Activated CD4-positive, alpha-beta T cell treated with anti-CD3 and anti-CD28 coated beads, Interleukin-2, amount 50 U/mL, for 48 hours (primary cell): ENCODE data around the gene IP6K1.
A peak's percentile ranks its signal among the peaks of the same experiment; 100 is the strongest.
"Not testable (repeated sequence)": the region's sequence is repeated elsewhere in the genome, so short reads cannot be mapped to it uniquely, and the experiment has no call there.

Experiments used
- DNase-seq, 2 experiments: peaks; one replicate each; pipeline ENCODE4 v3.0.0-alpha.2; 2020

IP6K1 gene

DNA sequence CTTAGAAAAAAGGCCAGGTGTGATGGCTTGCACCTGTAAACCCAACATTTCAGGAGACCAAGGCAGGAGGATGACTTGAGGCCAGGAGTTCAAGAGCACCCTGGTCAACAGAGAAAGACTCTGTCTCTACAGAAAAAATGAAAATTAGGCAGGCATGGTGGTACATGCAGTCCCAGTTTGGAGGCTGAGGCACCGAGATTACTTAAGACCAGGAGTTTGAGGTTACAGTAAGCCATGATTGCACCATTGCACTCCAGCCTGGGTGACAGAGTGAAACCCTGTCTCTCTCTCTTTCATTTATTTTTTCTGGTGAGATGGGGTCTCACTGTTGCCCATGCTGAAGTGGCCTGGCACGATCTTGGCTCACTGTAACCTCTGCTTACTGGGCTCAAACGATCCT lies 24.7 kb downstream of the IP6K1 start:
- no peak for DNase-seq

DNA sequence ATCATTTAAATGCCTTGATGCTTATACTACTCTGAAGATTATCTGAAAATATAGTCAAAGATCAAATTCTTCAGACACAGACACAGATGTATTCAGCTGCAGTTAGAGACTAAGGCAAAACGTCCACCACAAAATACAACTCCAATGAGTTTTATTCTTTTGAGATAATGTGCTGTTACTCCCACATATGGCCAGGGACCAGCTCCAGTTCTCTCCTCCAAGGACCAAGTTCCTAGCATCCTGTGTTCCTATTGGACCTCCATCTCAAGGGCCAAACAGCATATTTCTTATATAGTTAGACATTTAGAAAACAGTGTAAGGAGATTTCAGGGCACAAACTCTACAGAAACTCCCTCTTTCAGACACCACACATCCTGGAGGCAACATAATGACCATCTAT lies 27.1 kb downstream of the IP6K1 start:
- no peak for DNase-seq

GRCh38 chr3:49757197-49757596 lies 29.1 kb downstream of the IP6K1 start:
- DNase-seq: no peak

- DNase-seq: no peak
Measured at GRCh38 chr3:49756036-49756435, 30.3 kb downstream of the IP6K1 start.

GRCh38 chr3:49754536-49754935 lies 31.8 kb downstream of the IP6K1 start:
- DNase-seq: no peak

GRCh38 chr3:49751501-49751900 lies 34.8 kb downstream of the IP6K1 start:
- DNase-seq: no peak

- DNase-seq: no peak
Measured at GRCh38 chr3:49750056-49750455, 36.3 kb downstream of the IP6K1 start.

DNA sequence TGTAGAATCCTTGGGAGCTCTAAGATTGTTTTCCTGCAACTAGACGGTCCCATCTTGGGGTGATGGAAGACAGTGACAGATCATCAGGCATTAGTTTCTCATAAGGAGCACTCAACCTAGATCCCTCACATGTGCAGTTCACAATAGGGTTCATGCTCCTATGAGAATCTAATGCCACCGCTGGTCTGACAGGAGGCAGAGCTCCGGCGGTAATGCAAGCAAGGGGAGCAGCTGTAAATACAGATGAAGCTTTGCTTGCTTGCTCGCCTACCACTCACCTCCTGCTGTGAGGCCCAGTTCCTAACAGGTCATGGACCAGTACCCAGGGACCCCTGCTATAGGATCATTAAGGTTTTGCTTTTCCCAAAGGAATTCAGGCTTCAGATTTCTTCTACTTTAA lies 37.5 kb downstream of the IP6K1 start:
- DNase-seq: not testable (repeated sequence)

DNA sequence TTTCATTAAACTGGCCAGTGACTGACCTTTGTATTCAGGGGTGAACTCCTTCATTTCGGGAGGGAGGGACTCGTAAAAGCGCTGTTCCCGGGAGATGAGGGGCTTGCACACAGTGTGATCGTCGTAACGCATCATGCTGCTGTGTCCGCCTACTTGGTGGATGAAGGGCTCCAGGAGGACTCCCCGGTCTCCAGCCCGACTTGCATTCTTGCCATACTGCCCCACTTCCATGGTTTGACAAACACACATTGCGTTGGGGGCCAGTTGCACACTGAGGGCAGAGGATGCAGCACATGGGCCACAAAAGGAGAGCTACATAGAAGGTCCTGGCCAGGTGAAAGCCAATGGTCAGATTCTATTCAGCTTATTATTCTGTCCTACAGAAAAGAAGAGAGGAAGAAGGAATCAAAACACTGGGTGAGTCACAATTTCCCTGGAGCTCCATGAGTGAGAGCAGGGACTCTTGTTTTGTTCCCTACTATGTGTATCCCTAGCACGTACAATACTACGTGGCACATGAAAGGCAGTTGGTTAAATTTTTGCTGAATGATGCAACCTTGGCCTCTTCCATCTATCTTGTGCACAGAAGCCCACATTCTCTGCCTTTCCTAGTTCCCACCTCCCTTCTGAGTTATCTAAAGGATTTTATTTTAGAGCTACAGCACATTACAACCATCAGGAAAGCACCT lies 38.4 kb downstream of the IP6K1 start:
- no peak for DNase-seq

DNA sequence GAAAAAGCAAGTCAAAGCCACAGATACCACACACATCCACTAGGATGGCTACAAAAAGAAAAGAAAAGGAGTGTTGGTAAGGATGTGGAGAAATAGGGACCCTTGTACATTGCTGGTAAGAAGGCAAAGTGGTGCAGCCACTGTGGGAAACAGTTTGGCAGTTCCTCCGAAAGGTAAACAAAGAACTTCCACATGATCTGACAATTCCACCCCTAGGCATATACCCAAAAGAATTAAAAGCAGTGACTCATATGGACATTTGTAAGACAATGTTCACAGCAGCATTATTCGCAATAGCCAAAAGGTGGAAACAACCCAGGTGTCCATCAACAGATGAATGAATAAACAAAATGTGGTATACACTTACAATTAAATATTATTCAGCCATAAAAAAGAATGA lies 40.4 kb downstream of the IP6K1 start:
- no peak for DNase-seq

DNA sequence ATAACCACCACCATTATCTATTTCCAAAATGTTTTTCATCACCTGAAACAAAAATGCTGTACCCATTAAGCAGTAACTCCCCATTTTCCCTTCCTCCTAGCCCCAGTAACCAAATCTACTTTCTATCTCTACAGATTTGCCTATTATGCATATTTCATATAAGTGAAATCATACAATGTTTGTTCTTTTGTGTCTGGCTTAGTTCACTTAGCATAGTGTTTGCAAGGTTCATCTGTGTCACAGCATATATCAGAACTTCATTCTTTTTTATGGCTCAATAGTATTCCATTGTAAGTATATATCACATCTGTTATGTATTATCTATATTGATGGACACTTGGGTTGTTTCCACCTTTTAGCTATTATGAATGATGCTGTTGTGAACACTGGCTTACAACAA lies 45.9 kb downstream of the IP6K1 start:
- DNase-seq: no peak

GRCh38 chr3:49738067-49738713 lies 48.2 kb downstream of the IP6K1 start:
- DNase-seq: no peak

DNA sequence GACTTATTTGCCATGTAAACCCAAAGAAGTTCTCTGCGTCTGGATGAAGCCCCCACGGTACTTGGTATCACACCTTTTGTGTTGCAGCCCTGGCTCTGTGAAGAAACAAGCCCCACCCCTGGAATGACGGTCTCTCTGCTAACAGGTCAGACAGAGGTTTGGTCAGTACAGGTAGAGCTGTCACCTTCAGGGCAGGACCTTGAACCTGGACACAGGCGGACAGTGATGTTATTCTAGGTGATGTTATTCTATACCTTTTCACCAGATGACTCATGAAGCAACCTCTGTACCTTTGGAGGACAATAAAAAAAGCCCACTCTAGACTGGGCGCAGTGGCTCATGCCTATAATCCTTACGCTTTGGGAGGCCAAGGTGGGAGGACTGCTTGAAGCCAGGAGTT lies 51.6 kb downstream of the IP6K1 start:
- no peak for DNase-seq

- DNase-seq: no peak
Measured at GRCh38 chr3:49733551-49733950, 52.8 kb downstream of the IP6K1 start.

- no peak for DNase-seq
Measured at GRCh38 chr3:49732597-49732996, 53.7 kb downstream of the IP6K1 start.

DNA sequence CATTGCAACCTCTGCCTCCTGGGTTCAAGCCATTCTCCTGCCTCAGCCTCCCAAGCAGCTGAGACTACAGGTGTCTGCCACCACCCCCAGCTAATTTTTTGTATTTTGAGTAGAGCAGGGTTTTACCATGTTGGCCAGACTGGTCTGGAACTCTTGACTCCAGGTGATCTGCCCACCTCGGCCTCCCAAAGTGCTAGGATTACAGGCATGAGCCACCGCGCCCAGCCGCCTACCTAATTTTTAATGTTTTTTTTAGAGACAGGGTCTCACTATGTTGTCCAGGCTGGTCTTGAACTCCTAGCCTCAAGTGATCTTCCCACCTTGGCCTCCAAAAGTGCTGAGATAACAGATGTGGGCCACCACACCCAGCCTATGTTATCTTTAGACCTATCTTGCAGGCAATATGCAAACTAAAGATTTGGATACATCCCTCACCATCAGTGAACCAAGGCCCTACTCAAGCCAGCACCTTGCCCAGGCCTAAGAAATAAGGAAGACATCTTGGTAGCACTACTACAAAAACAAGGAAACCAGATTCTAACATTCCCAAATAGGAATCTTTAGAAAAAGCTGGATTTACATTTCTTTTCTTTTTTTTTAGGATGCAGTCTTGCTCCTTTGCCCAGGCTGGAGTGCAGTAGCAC lies 56.3 kb downstream of the IP6K1 start:
- DNase-seq: no peak

DNA sequence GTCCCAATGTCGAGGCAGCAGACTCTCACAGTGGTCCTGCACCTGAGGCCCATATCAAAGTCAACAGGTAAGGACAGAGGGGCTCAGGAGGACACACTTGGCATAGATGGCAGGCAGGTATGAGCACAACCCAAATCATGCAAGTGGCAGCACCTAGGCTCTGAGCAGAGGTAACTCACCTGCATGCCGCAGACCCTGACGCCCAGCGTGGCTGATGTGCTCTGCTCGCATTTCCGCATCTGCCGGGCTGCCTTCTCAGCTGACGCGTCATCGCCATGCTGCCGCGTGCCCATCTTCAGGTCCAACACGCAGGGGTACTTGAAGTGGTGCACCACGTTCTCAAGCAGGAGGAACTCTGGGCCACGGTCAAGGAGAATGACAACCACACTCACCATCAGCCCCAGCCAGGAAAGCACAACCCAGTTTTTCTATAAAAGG lies 58.4 kb downstream of the IP6K1 start:
- DNase-seq: no peak

GRCh38 chr3:49727154-49727923 lies 59.0 kb downstream of the IP6K1 start:
- DNase-seq: no peak

DNA sequence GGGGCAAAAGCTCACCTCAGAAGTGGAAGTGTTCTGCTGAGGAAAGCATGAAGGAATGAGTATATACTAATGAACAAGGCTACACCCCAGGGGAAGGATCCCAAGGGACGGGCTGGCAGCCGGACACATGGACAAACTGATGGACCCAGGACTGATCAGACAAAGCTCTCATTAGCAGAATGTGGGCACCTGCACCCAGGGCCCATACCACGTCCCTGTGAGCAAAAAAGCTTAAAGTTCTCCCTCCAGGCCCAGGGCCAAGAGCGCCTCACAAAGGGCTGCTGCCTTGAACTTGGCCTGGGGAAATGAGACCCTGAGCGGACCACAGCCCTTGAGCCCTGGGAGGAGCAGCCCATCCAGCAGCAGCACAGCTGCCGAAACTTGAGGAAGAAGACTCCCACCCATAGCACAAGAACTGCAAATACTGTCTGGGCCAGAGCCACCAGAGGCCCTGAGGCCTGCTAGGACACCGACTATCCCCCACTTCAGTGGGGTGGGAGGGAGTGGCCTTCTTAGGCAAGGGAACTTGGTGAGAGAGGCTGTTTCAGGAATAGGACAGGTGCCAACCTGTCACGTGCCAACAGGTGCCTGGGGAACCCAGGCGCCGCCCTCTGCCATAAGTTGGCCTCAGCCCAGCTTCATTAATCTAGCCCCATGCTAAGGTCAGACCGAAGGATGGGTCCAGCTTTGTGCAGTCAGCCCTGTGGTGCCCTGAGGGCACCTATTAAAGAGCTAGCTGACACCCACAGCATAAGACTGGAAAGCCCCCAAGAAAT lies 60.2 kb downstream of the IP6K1 start:
- DNase-seq: no peak

- peak; percentile 37 to 38 for DNase-seq
Measured at GRCh38 chr3:49724586-49724985, 61.8 kb downstream of the IP6K1 start.

DNA sequence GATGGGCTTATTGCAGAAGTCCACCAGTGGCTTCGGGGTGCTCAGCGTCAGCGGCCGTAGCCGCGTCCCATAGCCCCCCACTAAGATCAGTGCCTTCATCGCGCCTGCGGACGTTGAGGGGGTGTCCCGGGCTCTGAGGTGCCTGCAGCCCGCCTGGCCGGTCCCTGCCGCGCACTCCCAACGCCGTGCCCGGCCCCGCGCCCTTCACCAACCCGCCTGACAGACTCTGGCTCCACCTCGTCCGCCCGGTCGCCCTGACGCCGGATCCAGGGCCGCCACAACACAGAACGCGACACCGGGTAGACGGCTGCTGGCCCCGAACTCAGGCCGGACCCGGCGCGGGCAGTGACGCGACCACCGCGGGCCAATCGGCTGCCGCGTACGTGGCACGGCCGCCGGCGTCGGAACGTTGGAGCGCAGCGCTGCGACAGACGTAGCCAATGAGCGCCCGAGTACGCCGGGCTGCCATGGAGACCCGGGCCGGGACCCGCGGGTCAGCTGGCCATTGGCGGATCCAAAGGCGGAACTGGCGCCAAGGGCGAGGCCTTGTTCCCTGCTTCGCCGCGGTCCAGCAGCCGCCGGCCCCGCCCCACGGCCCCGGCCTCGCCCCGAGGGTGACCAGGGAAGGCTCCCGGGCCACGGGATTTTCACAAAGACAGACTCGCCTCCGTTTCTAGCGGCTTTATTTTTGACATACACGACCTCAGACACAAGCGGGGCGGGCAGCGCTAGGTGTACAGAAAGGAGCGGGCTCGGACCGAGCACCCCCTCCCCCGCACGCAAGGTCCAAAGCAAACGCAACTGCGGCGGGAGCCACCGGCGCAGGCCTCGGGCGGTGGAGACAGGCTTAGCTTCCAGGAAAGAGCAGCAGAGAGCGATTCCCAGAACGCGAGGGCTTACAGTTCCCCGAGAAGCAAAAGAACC lies 62.5 kb downstream of the IP6K1 start, which contains the start of gene GMPPB:
TSS of gene GMPPB (minus strand) at position 324 of the 924 bp plus-strand sequence. CDS start at position 99, 225 bp downstream.
- DNase-seq: peak; percentile 92 to 95

DNA sequence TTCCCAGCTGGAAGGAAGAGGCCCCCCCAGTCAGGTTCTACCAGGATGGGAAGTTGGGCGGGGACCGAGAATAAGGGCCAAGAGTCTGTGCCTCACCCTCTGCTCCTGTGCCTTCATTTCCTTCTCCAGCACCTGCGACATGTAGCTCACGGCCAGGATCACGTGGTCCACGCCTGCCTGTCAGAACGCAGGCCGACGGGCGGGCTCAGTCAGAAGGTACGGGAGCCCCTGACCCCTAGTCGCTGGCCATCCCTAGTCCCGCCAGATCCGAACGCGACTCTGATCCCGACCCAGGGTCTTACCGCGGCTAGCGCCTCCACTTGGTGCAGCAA lies 63.1 kb downstream of the IP6K1 start:
- peak; percentile 66 to 72 for DNase-seq
